IMR-90 (cell line): ENCODE measurements around the gene LONP2.

ENCODE experiments used
- CEBPB ChIP-seq: IDR thresholded peaks from 2 replicates; pipeline ENCODE4 v1.6.1; 2012; ENCODE audit warnings: low read depth, low read length, improper control_type of control experiment
- CTCF ChIP-seq: conservative IDR thresholded peaks from 2 replicates; pipeline ENCODE4 v1.5.1; 2012; ENCODE audit warnings: mild to moderate bottlenecking, low read depth, low read length, improper control_type of control experiment
- FOS ChIP-seq: fragments of 150-350 bp; IDR thresholded peaks from 2 replicates; pipeline ENCODE4 v1.6.1; 2016; ENCODE audit warnings: low read depth, low read length
- MAFK ChIP-seq: IDR thresholded peaks from 2 replicates; pipeline ENCODE4 v1.6.1; 2012; ENCODE audit warnings: low read depth, low read length, improper control_type of control experiment
- MXI1 ChIP-seq: IDR thresholded peaks from 2 replicates; pipeline ENCODE4 v1.6.1; 2012; ENCODE audit warnings: low read depth, mild to moderate bottlenecking, low read length, moderate library complexity, borderline replicate concordance
- POLR2A ChIP-seq: IDR thresholded peaks from 2 replicates; pipeline ENCODE4 v1.6.1; 2012; ENCODE audit warnings: mild to moderate bottlenecking, low read depth, low read length
- RAD21 ChIP-seq: IDR thresholded peaks from 2 replicates; pipeline ENCODE4 v1.6.1; 2012; ENCODE audit warnings: low read length, improper control_type of control experiment
- RCOR1 ChIP-seq: IDR thresholded peaks from 2 replicates; pipeline ENCODE4 v1.6.1; 2012; ENCODE audit warnings: mild to moderate bottlenecking, low read length, improper control_type of control experiment; ENCODE audit not compliant: insufficient replicate concordance
- RFX5 ChIP-seq: IDR thresholded peaks from 2 replicates; pipeline ENCODE4 v1.8.0; 2012; ENCODE audit warnings: low read depth, mild to moderate bottlenecking, low read length, moderate library complexity
- SMC3 ChIP-seq: fragments of 150-350 bp; IDR thresholded peaks from 2 replicates; pipeline ENCODE4 v1.6.1; 2016; ENCODE audit warnings: low read depth, mild to moderate bottlenecking, antibody characterized with exemption, low read length, moderate library complexity
- USF2 ChIP-seq: fragments of 150-350 bp; IDR thresholded peaks from 2 replicates; pipeline ENCODE4 v1.6.1; 2017; ENCODE audit warnings: mild to moderate bottlenecking, antibody characterized with exemption, low read length, low read depth

DNA sequence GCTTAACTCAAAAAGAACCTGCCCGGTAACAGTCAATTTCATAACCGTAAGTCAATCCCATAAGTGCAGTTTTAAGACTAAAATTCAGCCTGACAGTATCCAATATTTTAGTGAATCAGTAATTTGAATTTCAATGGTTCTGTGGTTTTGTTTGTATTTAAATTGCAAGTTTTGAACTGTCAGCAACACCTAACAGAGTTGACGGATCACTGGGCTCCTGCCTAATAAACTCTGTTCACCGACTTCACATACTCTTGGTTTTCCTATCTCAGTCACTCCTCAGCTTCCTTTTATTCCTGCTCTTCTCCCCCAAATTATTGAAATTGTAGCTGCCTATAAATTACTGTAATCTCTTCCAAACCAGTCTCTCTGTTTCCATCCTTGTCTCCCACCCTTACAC is 128.6 kb downstream of the LONP2 start:
- TF ChIP-seq POLR2A (no peak), CTCF (no peak), SMC3 (no peak), USF2 (no peak), RCOR1 (no peak), RAD21 (no peak), MAFK (no peak), RFX5 (no peak), CEBPB (no peak), MXI1 (no peak), FOS (no peak)
